ENCODE results near the gene CRYBG1.

- TF ChIP-seq REST (IDR thresholded peaks at IDR 0.05; ENCODE audit: insufficient read depth in 1 of 2, low read depth in 2 of 2, low read length in 2 of 2) (no peak), TAF1 (IDR thresholded peaks at IDR 0.05; ENCODE audit: borderline replicate concordance, insufficient read depth, low read length) (no peak)
Observed at GRCh38 chr6:106398621-106399020, 38.1 kb downstream of the CRYBG1 start.
